ENCODE data around the gene ORM1.

DNA sequence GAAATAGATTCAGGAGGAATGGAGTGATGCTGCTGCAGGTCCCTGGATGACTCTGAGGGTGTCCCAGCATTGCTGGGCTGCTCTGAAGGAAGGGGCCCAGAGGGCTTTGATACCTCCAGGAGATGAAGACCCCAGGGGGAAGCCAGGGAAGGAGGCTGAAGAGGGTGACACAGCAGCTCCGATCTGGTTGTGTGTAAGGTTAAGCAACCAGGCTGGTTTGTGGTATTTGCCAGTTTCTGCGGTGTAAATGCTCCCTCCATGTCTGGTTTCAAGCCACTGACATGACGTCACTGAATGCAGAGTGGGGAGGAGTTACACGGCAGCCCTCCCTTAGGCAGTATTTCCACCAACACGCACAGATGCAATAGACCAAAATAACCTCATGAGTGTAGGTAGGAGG, 40.0 kb upstream of the ORM1 start:
- no peak for TF ChIP-seq CTCF (conservative IDR thresholded peaks at IDR 0.05; ENCODE audit: low read depth, low read length)
- TF ChIP-seq EZH2phosphoT487 (IDR thresholded peaks at IDR 0.05; ENCODE audit: borderline replicate concordance, low read length) = no peak
- TF ChIP-seq EZH2 (IDR thresholded peaks at IDR 0.05; ENCODE audit: low read length, unreplicated experiment) = no peak
